PC-3 (cell line): ENCODE data around the gene FGR. TPM values are rescaled to one million over a fixed set of nuclear protein-coding genes. Genes with fewer than 3 reads are reported as not detected.

ENCODE experiments used
- ATAC-seq: fragments of 200-7000 bp; cut with Tn5 transposase; 2 replicates; pipeline ENCODE4 v1.9.1; 2020; ENCODE audit warnings: mild to moderate bottlenecking, moderate library complexity
- BruUV-seq: library from RNA; stranded (reverse); fragments of 400-500 nt; replicated peaks from 2 replicates; lab custom pipeline; 2021; lab: Mats Ljungman, UMichigan
- CTCF ChIA-PET: fragments of 300-600 bp; sonication (Branson Sonifier 250); formaldehyde crosslinking; loops from one replicate; lab custom pipeline; 2022; ENCODE audit warnings: antibody characterized with exemption; lab: Charles Lee
- POLR2A ChIA-PET: fragments of 300-600 bp; sonication (Branson Sonifier 250); formaldehyde crosslinking; loops from one replicate; lab custom pipeline; 2022; ENCODE audit warnings: antibody characterized with exemption; ENCODE audit not compliant: unreplicated experiment; lab: Charles Lee
- DNase-seq: peaks from one replicate; pipeline ENCODE4 v3.0.0-alpha.2; 2015
- H2AFZ ChIP-seq: fragments of 300-600 bp; sonication (generic); 2 replicates; pipeline ENCODE4 v1.6.0; 2016; ENCODE audit warnings: antibody characterized with exemption, low read length
- H3F3A ChIP-seq: fragments of 300-600 bp; sonication (generic); one replicate; pipeline ENCODE4 v1.6.0; 2017; ENCODE audit warnings: antibody characterized with exemption, low read length, control low read depth, mild to moderate bottlenecking; ENCODE audit not compliant: unreplicated experiment
- H3K27ac ChIP-seq: fragments of 300-600 bp; sonication (generic); 2 replicates; pipeline ENCODE4 v1.5.1; 2016; ENCODE audit warnings: mild to moderate bottlenecking, low read length
- H3K27me3 ChIP-seq: fragments of 300-600 bp; sonication (generic); 2 replicates; pipeline ENCODE4 v1.6.1; 2016; ENCODE audit warnings: low read length, mixed read lengths
- H3K36me3 ChIP-seq: fragments of 300-600 bp; sonication (generic); 2 replicates; pipeline ENCODE4 v1.6.1; 2016; ENCODE audit warnings: low read depth, mixed run types, low read length, mixed read lengths
- H3K4me1 ChIP-seq: fragments of 300-600 bp; sonication (generic); 2 replicates; pipeline ENCODE4 v1.5.1; 2016; ENCODE audit warnings: low read length; ENCODE audit not compliant: insufficient read depth
- H3K4me2 ChIP-seq: fragments of 300-600 bp; sonication (generic); 2 replicates; pipeline ENCODE4 v1.6.0; 2016; ENCODE audit warnings: low read length
- H3K4me3 ChIP-seq: fragments of 300-600 bp; sonication (generic); 2 replicates; pipeline ENCODE4 v1.5.1; 2016; ENCODE audit warnings: mild to moderate bottlenecking, low read length, mixed read lengths
- H3K79me2 ChIP-seq: fragments of 300-600 bp; sonication (generic); 2 replicates; pipeline ENCODE4 v1.6.1; 2017; ENCODE audit warnings: low read length, mixed read lengths
- H3K9ac ChIP-seq: fragments of 300-600 bp; sonication (generic); 2 replicates; pipeline ENCODE4 v1.6.0; 2016; ENCODE audit warnings: mild to moderate bottlenecking, low read length
- H3K9me2 ChIP-seq: fragments of 300-600 bp; sonication (generic); replicated peaks from 2 replicates; pipeline ENCODE4 v1.6.1; 2016; ENCODE audit warnings: mixed run types, low read length, mixed read lengths
- H3K9me3 ChIP-seq: fragments of 300-600 bp; sonication (generic); 2 replicates; pipeline ENCODE4 v1.6.1; 2016; ENCODE audit warnings: low read length, mixed read lengths
- H4K20me1 ChIP-seq: fragments of 300-600 bp; sonication (generic); 2 replicates; pipeline ENCODE4 v1.6.1; 2016; ENCODE audit warnings: low read length, mixed read lengths
- CTCF ChIP-seq: fragments of 300-600 bp; sonication (generic); conservative IDR thresholded peaks from 2 replicates; pipeline ENCODE4 v1.5.1; 2017; ENCODE audit warnings: antibody characterized with exemption, low read depth, mild to moderate bottlenecking, low read length
- EZH2 ChIP-seq: fragments of 300-600 bp; sonication (generic); IDR thresholded peaks from one replicate; pipeline ENCODE4 v1.6.1; 2017; ENCODE audit warnings: antibody characterized with exemption, mild to moderate bottlenecking, low read length; ENCODE audit not compliant: unreplicated experiment
- EZH2phosphoT487 ChIP-seq: fragments of 300-600 bp; sonication (generic); IDR thresholded peaks from 2 replicates; pipeline ENCODE4 v1.6.1; 2018; ENCODE audit warnings: mild to moderate bottlenecking, antibody characterized with exemption, low read length, borderline replicate concordance
- intact Hi-C: fragments of 100-400 bp; cut with micrococcal nuclease; formaldehyde crosslinking; loops from 2 replicates; pipeline ENCODE4 v1.9.0; 2023
- total RNA-seq: library from RNA; depleted of rRNA; stranded (reverse); fragments of >200 nt; gene quantifications from 2 replicates; pipeline ENCODE4 v1.2.3, GENCODE V29; 2014

FGR gene
- total RNA-seq, 1 experiment from 2014 or later, result not detected

GRCh38 chr1:27665016-27665651 lies 30.1 kb upstream of the FGR start:
- H4K20me1 ChIP-seq, result no peaks in the 10 kb centered on the region
- no peak overlapping the region for H2AFZ ChIP-seq
- ChIA-PET CTCF (interaction anchor here (0.6 kb wide), 1 partner anchor 36 kb away, joined by 4 read pairs; no protein-coding TSS in a partner anchor), POLR2A (no interaction called here)
- no peak overlapping the region for H3K9ac ChIP-seq
- intact Hi-C loops, result no loop called here
- ATAC-seq, result no peak
- no peaks in the 10 kb centered on the region for H3K9me2 ChIP-seq
- no peaks in the 10 kb centered on the region for H3K36me3 ChIP-seq
- no peaks in the 10 kb centered on the region for H3K79me2 ChIP-seq
- H3F3A ChIP-seq, result no peaks in the 10 kb centered on the region
- peaks cover 4% of the 10 kb centered on the region; the same call in 1 of the 2 replicates for H3K4me1 ChIP-seq
- no TSS peak for BruUV-seq
- no peak overlapping the region for H3K4me2 ChIP-seq
- no peaks in the 10 kb centered on the region for H3K27me3 ChIP-seq
- TF ChIP-seq EZH2 (no peak), EZH2phosphoT487 (no peak), CTCF (no peak)
- DNase-seq, result no peak
- H3K4me3 ChIP-seq, result no peak overlapping the region
- H3K27ac ChIP-seq, result no peak overlapping the region
- H3K9me3 ChIP-seq, result no peaks in the 10 kb centered on the region

- no peaks in the 10 kb centered on the region for H3K79me2 ChIP-seq
- H3K36me3 ChIP-seq, result no peaks in the 10 kb centered on the region
- BruUV-seq, result no TSS peak
- TF ChIP-seq CTCF (no peak), EZH2 (no peak), EZH2phosphoT487 (no peak)
- H3K4me3 ChIP-seq, result no peak overlapping the region
- no peaks in the 10 kb centered on the region for H3K27me3 ChIP-seq
- no peak for DNase-seq
- H3K9me2 ChIP-seq, result no peaks in the 10 kb centered on the region
- H3K4me1 ChIP-seq, result peaks cover 8% of the 10 kb centered on the region
- ChIA-PET CTCF (interaction anchor here (1.2 kb wide), 1 partner anchor 35 kb away, joined by 3 read pairs; no protein-coding TSS in a partner anchor), POLR2A (no interaction called here)
- ATAC-seq, result no peak
- H3K27ac ChIP-seq, result no peak overlapping the region
- H3F3A ChIP-seq, result no peaks in the 10 kb centered on the region
- intact Hi-C loops, result loop anchor here (5.0 kb wide), 2 partner anchors 107 to 262 kb away; no protein-coding TSS in a partner anchor
- no peak overlapping the region for H3K9ac ChIP-seq
- H3K4me2 ChIP-seq, result no peak overlapping the region
- H3K9me3 ChIP-seq, result no peaks in the 10 kb centered on the region
- no peaks in the 10 kb centered on the region for H4K20me1 ChIP-seq
- no peak overlapping the region for H2AFZ ChIP-seq
These were observed 29.3 kb upstream of the FGR start for GRCh38 chr1:27664291-27664690.
